WTC11 (cell line): ENCODE data around the gene C19orf25. TPM values are rescaled to one million over a fixed set of nuclear protein-coding genes. Genes with fewer than 3 reads are reported as not detected.

Experiments
- ATAC-seq: fragments of 200-7000 bp; cut with Tn5 transposase; 2 replicates; pipeline ENCODE4 v1.10.0; 2021; ENCODE audit warnings: mild to moderate bottlenecking, moderate library complexity
- CTCF ChIA-PET: fragments of 300-600 bp; sonication (Branson Sonifier 250); formaldehyde crosslinking; loops from one replicate; lab custom pipeline; 2021; ENCODE audit warnings: antibody characterized with exemption; lab: Charles Lee
- POLR2A ChIA-PET: fragments of 350-600 bp; sonication (Branson Sonifier 250); formaldehyde crosslinking; loops from one replicate; lab custom pipeline; 2021; ENCODE audit warnings: antibody characterized with exemption; lab: Charles Lee
- DNase-seq: peaks from one replicate; pipeline ENCODE4 v3.0.0; 2021; ENCODE audit warnings: low spot score
- H3K27ac Mint-ChIP-seq: 2 replicates; pipeline ENCODE4 v1.8.0; 2021; ENCODE audit warnings: mixed read lengths
- H3K27me3 Mint-ChIP-seq: 2 replicates; pipeline ENCODE4 v1.8.0; 2021; ENCODE audit warnings: low read depth, mild to moderate bottlenecking, moderate library complexity, mixed read lengths
- H3K36me3 Mint-ChIP-seq: 2 replicates; pipeline ENCODE4 v1.8.0; 2021; ENCODE audit warnings: mixed read lengths
- H3K4me1 Mint-ChIP-seq: 2 replicates; pipeline ENCODE4 v1.8.0; 2022; ENCODE audit warnings: mixed read lengths
- H3K4me3 Mint-ChIP-seq: 2 replicates; pipeline ENCODE4 v1.8.0; 2021; ENCODE audit warnings: mild to moderate bottlenecking, moderate library complexity, mixed read lengths
- H3K9me3 Mint-ChIP-seq: 2 replicates; pipeline ENCODE4 v1.8.0; 2021; ENCODE audit warnings: mixed read lengths
- AFF4 ChIP-seq: sonication (generic); formaldehyde crosslinking; IDR thresholded peaks from 2 replicates; pipeline ENCODE4 v1.8.1; 2023; ENCODE audit warnings: mild to moderate bottlenecking, missing genetic modification reagents, borderline replicate concordance
- E2F1 ChIP-seq: sonication (generic); formaldehyde crosslinking; IDR thresholded peaks from 2 replicates; pipeline ENCODE4 v1.8.0; 2022; ENCODE audit warnings: mild to moderate bottlenecking, missing genetic modification reagents
- E2F5 ChIP-seq: sonication (generic); formaldehyde crosslinking; IDR thresholded peaks from 2 replicates; pipeline ENCODE4 v1.8.1; 2022; ENCODE audit warnings: mild to moderate bottlenecking, moderate library complexity, missing genetic modification reagents
- ERG ChIP-seq: fragments of 250-450 bp; sonication (Bioruptor Pico); IDR thresholded peaks from 2 replicates; pipeline ENCODE4 v1.8.0; 2021; ENCODE audit warnings: mild to moderate bottlenecking
- FOXP1 ChIP-seq: sonication (generic); formaldehyde crosslinking; IDR thresholded peaks from 2 replicates; pipeline ENCODE4 v1.8.0; 2022; ENCODE audit warnings: missing genetic modification reagents, mild to moderate bottlenecking, moderate library complexity, borderline replicate concordance
- GRHL2 ChIP-seq: fragments of 250-450 bp; sonication (Bioruptor Pico); IDR thresholded peaks from 2 replicates; pipeline ENCODE4 v1.8.0; 2022; ENCODE audit warnings: mild to moderate bottlenecking, moderate library complexity; ENCODE audit not compliant: insufficient replicate concordance, severe bottlenecking
- MYBL2 ChIP-seq: sonication (generic); formaldehyde crosslinking; IDR thresholded peaks from 2 replicates; pipeline ENCODE4 v1.8.1; 2023; ENCODE audit warnings: mild to moderate bottlenecking, moderate library complexity, missing genetic modification reagents
- NR2C2 ChIP-seq: sonication (generic); formaldehyde crosslinking; IDR thresholded peaks from 2 replicates; pipeline ENCODE4 v1.8.0; 2022; ENCODE audit warnings: mild to moderate bottlenecking, missing genetic modification reagents
- NR3C1 ChIP-seq: sonication (generic); formaldehyde crosslinking; conservative IDR thresholded peaks from 2 replicates; pipeline ENCODE4 v1.8.1; 2023; ENCODE audit warnings: low read depth, mild to moderate bottlenecking, missing genetic modification reagents
- TCF7 ChIP-seq: sonication (generic); formaldehyde crosslinking; IDR thresholded peaks from 2 replicates; pipeline ENCODE4 v1.8.0; 2022; ENCODE audit warnings: mild to moderate bottlenecking, low read depth, missing genetic modification reagents, moderate library complexity
- TEAD4 ChIP-seq: sonication (generic); formaldehyde crosslinking; IDR thresholded peaks from 2 replicates; pipeline ENCODE4 v1.8.0; 2022; ENCODE audit warnings: mild to moderate bottlenecking, missing genetic modification reagents
- ZBTB43 ChIP-seq: sonication (generic); formaldehyde crosslinking; IDR thresholded peaks from 2 replicates; pipeline ENCODE4 v1.8.1; 2023; ENCODE audit warnings: mild to moderate bottlenecking, missing genetic modification reagents
- ZNF219 ChIP-seq: sonication (generic); formaldehyde crosslinking; IDR thresholded peaks from 2 replicates; pipeline ENCODE4 v1.8.0; 2023; ENCODE audit warnings: missing genetic modification reagents, mild to moderate bottlenecking, borderline replicate concordance
- ZNF263 ChIP-seq: sonication (generic); formaldehyde crosslinking; IDR thresholded peaks from 2 replicates; pipeline ENCODE4 v1.8.1; 2022; ENCODE audit warnings: low read depth, mild to moderate bottlenecking, moderate library complexity, missing genetic modification reagents
- ZNF396 ChIP-seq: fragments of 250-450 bp; sonication (Bioruptor Pico); IDR thresholded peaks from 2 replicates; pipeline ENCODE4 v1.8.0; 2021; ENCODE audit warnings: mild to moderate bottlenecking, moderate library complexity, borderline replicate concordance
- ZNF512 ChIP-seq: sonication (generic); formaldehyde crosslinking; IDR thresholded peaks from 2 replicates; pipeline ENCODE4 v1.8.1; 2022; ENCODE audit warnings: missing genetic modification reagents, borderline replicate concordance
- total RNA-seq: library from RNA; stranded (reverse); gene quantifications from 3 replicates; pipeline ENCODE4 v1.2.3, GENCODE V29; 2021
- TF ChIP-seq, protein P1 (sequence below): sonication (generic); formaldehyde crosslinking; IDR thresholded peaks from 2 replicates; pipeline ENCODE4 v1.8.0; 2023; ENCODE audit warnings: mild to moderate bottlenecking, missing genetic modification reagents

C19orf25 gene
- total RNA-seq, 1 experiment from 2014 or later, result 65.7 TPM

DNA sequence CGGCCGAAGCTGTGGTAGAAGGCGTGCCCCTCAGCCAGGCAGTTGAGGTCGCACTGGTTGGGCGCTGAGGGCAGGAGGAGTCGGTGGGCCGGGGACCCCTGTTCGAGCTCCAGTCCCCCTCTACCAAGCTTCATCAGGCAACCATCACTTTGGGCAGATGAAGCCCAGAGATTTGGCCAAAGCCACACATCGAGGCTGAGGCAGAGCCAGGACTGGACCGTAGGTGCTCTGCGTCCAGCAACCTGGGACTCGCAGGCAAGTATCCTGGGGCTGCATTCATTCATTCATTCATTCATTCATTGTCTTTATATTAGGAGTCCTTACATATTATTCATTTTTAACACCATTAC, 29.5 kb upstream of the C19orf25 start:
- Mint-ChIP-seq H3K4me3 (peak overlapping the region; percentile 42; the same call in 1 of the 2 replicates), H3K27ac (no peak overlapping the region), H3K4me1 (no peaks in the 10 kb centered on the region; the same call in 1 of the 2 replicates), H3K27me3 (peaks cover 61% of the 10 kb centered on the region), H3K9me3 (no peaks in the 10 kb centered on the region), H3K36me3 (no peaks in the 10 kb centered on the region)
- ATAC-seq (no peak), DNase-seq (no peak)
- TF ChIP-seq ZNF396 (CRISPR knock-in tag) (no peak), ZBTB43 (CRISPR knock-in tag) (no peak), ZNF219 (CRISPR knock-in tag) (no peak), FOXP1 (CRISPR knock-in tag) (no peak), MYBL2 (CRISPR knock-in tag) (no peak), ZNF512 (CRISPR knock-in tag) (no peak), ZNF263 (CRISPR knock-in tag) (no peak), TCF7 (no peak), NR2C2 (no peak), E2F1 (no peak), AFF4 (CRISPR knock-in tag) (no peak), GRHL2 (no peak), NR3C1 (no peak), TEAD4 (CRISPR knock-in tag) (no peak), E2F5 (CRISPR knock-in tag) (no peak), ERG (no peak)
- TF ChIP-seq, protein P1, sequence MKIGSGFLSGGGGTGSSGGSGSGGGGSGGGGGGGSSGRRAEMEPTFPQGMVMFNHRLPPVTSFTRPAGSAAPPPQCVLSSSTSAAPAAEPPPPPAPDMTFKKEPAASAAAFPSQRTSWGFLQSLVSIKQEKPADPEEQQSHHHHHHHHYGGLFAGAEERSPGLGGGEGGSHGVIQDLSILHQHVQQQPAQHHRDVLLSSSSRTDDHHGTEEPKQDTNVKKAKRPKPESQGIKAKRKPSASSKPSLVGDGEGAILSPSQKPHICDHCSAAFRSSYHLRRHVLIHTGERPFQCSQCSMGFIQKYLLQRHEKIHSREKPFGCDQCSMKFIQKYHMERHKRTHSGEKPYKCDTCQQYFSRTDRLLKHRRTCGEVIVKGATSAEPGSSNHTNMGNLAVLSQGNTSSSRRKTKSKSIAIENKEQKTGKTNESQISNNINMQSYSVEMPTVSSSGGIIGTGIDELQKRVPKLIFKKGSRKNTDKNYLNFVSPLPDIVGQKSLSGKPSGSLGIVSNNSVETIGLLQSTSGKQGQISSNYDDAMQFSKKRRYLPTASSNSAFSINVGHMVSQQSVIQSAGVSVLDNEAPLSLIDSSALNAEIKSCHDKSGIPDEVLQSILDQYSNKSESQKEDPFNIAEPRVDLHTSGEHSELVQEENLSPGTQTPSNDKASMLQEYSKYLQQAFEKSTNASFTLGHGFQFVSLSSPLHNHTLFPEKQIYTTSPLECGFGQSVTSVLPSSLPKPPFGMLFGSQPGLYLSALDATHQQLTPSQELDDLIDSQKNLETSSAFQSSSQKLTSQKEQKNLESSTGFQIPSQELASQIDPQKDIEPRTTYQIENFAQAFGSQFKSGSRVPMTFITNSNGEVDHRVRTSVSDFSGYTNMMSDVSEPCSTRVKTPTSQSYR (CRISPR knock-in tag), result no peak
- POLR2A ChIA-PET, result interaction anchor here (0.7 to 0.8 kb wide), 2 partner anchors 53 to 207 kb away, joined by 3 read pairs; no protein-coding TSS in a partner anchor
- CTCF ChIA-PET, result interaction anchor here (0.8 to 1.8 kb wide), 3 partner anchors 15 to 54 kb away, joined by 3 to 4 read pairs (median 3); partner anchors contain the start of gene PLK5
